ENCODE data around the gene RBM22.
"Not testable (repeated sequence)": the region's sequence is repeated elsewhere in the genome, so short reads cannot be mapped to it uniquely, and the experiment has no call there.

- not testable (repeated sequence) for TF ChIP-seq EP300 (IDR thresholded peaks at IDR 0.05); POLR2AphosphoS5 (IDR thresholded peaks at IDR 0.05); POLR2A (IDR thresholded peaks at IDR 0.05; ENCODE audit: low read depth)
These were observed 42.3 kb upstream of the RBM22 start for GRCh38 chr5:150743142-150743488.

Data from esophagus muscularis mucosa (tissue), 3 donors.